ENCODE measurements around the gene NLRC5. TPM values are rescaled to one million over a fixed set of nuclear protein-coding genes. Genes with fewer than 3 reads are reported as not detected.

Gene NLRC5
- total and polyA plus RNA-seq, 8 donors = 4.6 to 26.6 (median 9.9) TPM

DNA sequence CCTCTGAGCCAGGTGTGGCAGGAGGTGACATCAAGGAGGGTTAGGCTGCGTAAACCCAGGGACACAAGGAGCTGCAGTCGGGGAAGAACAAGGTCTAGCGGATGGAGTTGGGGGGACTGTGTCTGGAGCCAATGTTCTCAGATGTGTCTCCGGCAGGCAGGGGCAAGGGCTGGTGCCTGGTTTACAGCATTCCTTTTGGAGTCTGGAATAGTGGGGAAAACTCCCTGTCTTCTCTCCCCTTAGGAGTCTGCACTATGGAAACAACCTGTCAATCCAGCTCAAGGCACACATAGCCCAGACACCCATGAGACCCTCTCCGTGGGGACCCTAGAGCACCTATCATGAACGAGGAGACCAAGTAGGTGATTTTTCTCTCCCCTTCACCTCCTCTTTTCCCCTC lies 27.5 kb downstream of the NLRC5 start:
- H3K9me3 ChIP-seq = no peaks in the 10 kb centered on the region
- H3K36me3 ChIP-seq = no peaks in the 10 kb centered on the region
- intact Hi-C loops (cut with DNase I) = no loop called here
- no peak for DNase-seq
- WGBS, 2 donors = 79 to 92% methylated on average over 6 of the region's 6 CpGs
- H3K27me3 ChIP-seq = no peaks in the 10 kb centered on the region
- no peak overlapping the region for H3K4me3 ChIP-seq
- TF ChIP-seq, protein P1, sequence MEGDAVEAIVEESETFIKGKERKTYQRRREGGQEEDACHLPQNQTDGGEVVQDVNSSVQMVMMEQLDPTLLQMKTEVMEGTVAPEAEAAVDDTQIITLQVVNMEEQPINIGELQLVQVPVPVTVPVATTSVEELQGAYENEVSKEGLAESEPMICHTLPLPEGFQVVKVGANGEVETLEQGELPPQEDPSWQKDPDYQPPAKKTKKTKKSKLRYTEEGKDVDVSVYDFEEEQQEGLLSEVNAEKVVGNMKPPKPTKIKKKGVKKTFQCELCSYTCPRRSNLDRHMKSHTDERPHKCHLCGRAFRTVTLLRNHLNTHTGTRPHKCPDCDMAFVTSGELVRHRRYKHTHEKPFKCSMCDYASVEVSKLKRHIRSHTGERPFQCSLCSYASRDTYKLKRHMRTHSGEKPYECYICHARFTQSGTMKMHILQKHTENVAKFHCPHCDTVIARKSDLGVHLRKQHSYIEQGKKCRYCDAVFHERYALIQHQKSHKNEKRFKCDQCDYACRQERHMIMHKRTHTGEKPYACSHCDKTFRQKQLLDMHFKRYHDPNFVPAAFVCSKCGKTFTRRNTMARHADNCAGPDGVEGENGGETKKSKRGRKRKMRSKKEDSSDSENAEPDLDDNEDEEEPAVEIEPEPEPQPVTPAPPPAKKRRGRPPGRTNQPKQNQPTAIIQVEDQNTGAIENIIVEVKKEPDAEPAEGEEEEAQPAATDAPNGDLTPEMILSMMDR (IDR thresholded peaks at IDR 0.05) = no peak
- no peak overlapping the region for H3K27ac ChIP-seq
- no peak for FAIRE-seq
- no peaks in the 10 kb centered on the region for H3K4me1 ChIP-seq
- no peak for ATAC-seq

DNA sequence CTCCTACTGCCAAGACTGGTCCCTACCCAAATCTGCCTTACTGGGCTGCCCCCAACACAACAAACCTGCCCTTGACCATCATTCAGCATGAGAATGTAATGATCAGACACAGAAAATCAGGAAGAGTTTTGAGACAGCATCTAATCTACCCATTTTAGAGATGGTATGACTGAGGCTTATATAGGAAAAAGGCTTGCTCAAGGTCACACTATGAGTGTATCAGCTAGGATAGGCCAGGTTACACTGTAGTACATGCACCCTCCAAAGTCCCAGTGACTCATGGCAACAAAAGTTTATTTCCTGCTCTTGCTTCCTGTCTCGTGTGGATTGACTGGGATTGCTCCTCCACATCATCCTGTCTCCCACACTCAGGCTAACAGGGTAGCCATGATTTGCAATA lies 27.9 kb downstream of the NLRC5 start:
- Histone ChIP-seq H3K4me1 (no peaks in the 10 kb centered on the region), H3K27me3 (no peaks in the 10 kb centered on the region), H3K4me3 (no peak overlapping the region), H3K36me3 (no peaks in the 10 kb centered on the region), H3K9me3 (no peaks in the 10 kb centered on the region), H3K27ac (no peak overlapping the region)
- intact Hi-C loops (cut with DNase I) = no loop called here
- no peak for ATAC-seq
- TF ChIP-seq, protein P1 (IDR thresholded peaks at IDR 0.05) = no peak
- no peak for FAIRE-seq
- 85 to 91% methylated on average over 1 of the region's 1 CpG for WGBS, 2 donors
- no peak for DNase-seq

DNA sequence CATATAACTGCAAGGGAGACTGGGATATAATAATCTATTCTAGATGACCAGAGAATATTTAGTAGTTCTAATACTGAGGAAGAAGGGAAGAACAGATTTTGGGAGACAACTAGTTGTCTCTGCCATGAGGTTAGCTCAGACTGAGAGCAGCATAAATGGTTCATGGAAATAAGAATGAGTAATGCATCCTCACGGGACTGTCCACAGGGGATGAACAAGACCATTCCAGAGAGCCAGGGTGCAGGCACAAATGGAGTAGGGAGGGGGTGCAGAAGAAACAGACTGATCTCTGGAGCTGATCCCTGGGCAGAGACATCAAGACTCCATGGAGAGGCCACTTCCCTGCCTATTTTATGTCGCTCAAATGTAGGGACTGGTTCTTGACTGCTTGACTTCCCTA lies 30.4 kb downstream of the NLRC5 start:
- ATAC-seq (no peak), FAIRE-seq (no peak), DNase-seq (no peak)
- intact Hi-C loops (cut with DNase I) = no loop called here
- Histone ChIP-seq H3K36me3 (no peaks in the 10 kb centered on the region), H3K27ac (no peak overlapping the region), H3K4me1 (no peaks in the 10 kb centered on the region), H3K27me3 (no peaks in the 10 kb centered on the region), H3K9me3 (no peaks in the 10 kb centered on the region), H3K4me3 (no peak overlapping the region)
- WGBS, 2 donors = 41 to 98% methylated on average over 2 of the region's 2 CpGs
- TF ChIP-seq, protein P1 (IDR thresholded peaks at IDR 0.05) = no peak

DNA sequence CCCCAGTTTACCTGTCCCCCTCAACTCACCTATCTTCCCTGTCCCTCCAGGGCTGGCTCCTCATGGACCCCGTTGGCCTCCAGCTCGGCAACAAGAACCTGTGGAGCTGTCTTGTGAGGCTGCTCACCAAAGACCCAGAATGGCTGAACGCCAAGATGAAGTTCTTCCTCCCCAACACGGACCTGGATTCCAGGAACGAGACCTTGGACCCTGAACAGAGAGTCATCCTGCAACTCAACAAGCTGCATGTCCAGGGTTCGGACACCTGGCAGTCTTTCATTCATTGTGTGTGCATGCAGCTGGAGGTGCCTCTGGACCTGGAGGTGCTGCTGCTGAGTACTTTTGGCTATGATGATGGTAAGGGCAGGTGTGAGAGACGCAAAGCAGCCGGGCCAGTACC lies 31.3 kb downstream of the NLRC5 start:
- Histone ChIP-seq H3K27ac (no peak overlapping the region), H3K36me3 (no peaks in the 10 kb centered on the region), H3K4me1 (no peaks in the 10 kb centered on the region), H3K4me3 (no peak overlapping the region), H3K27me3 (no peaks in the 10 kb centered on the region), H3K9me3 (no peaks in the 10 kb centered on the region)
- ATAC-seq (no peak), FAIRE-seq (no peak), DNase-seq (no peak)
- 79 to 84% methylated on average over 8 of the region's 8 CpGs for WGBS, 2 donors
- intact Hi-C loops (cut with DNase I) = no loop called here
- TF ChIP-seq, protein P1 (IDR thresholded peaks at IDR 0.05) = no peak

DNA sequence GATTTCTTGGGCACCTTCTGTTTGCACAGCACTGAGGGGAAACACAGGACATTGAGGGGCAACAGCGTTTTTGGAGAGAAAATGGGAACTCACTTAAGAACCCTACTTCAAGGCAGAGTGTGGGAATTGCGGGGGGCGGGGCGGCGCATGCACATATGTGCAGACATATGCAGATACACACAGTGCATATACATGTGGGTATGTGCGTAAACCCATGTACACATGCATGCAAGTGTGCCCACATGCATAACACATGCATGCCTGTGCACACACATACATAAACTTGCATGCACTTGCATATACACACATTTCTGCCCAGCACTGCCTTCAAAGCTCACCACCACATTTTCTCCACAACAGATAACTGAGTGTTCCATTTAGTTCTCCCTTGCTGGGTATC lies 32.4 kb downstream of the NLRC5 start:
- Histone ChIP-seq H3K4me1 (no peaks in the 10 kb centered on the region), H3K27me3 (no peaks in the 10 kb centered on the region), H3K4me3 (no peak overlapping the region), H3K9me3 (no peaks in the 10 kb centered on the region), H3K36me3 (no peaks in the 10 kb centered on the region), H3K27ac (no peak overlapping the region)
- FAIRE-seq (no peak), DNase-seq (no peak), ATAC-seq (no peak)
- intact Hi-C loops (cut with DNase I) = no loop called here
- TF ChIP-seq, protein P1 (IDR thresholded peaks at IDR 0.05) = no peak
- 88% methylated on average over 6 of the region's 6 CpGs for WGBS, 2 donors

Data from pancreas (tissue), 10 donors.